ENCODE data around the gene PTP4A1. TPM values are rescaled to one million over a fixed set of nuclear protein-coding genes. Genes with fewer than 3 reads are reported as not detected.
"Not testable (repeated sequence)": the region's sequence is repeated elsewhere in the genome, so short reads cannot be mapped to it uniquely, and the experiment has no call there.

PTP4A1 gene
- polyA plus RNA-seq, 2 of the 4 experiments (the other 2 are of a cell fraction) = 166 to 220 TPM

DNA sequence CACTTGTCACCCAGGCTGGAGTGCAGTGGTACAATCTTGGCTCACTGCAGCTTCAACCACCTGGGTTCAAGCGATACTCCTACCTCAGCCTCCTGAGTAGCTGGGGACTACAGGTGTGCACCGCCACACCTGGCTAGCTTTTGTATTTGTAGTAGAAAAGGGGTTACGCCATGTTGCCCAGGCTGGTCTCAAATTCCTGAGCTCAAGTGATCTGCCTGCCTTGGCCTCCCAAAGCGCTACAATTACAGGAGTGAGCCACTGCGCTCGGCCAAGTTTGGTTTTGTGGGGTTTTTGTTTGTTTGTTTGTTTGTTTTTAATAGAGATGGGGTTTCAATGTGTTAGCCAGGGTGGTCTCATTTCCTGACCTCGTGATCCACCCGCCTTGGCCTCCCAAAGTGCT is 12.3 kb downstream of the PTP4A1 start:
- 93% methylated on average over 8 of the region's 8 CpGs for WGBS (ENCODE audit: missing lambda C conversion rate)
- Histone ChIP-seq H3K4me3 (no peak overlapping the region), H3K27ac (no peak overlapping the region), H3K4me2 (no peak overlapping the region), H3K9me3 (no peaks in the 10 kb centered on the region), H3K4me1 (peaks cover 38% of the 10 kb centered on the region)
- ATAC-seq = peak in 1 of 2 experiments; percentile 47; a peak in 4 of 6 replicates
- DNase-seq (ENCODE audit: low read depth in 1 of 2, low spot score in 1 of 2) = no peak
- no peak for FAIRE-seq
- ChIA-PET CTCF (no interaction called here), POLR2A (interaction anchor here (1.0 to 1.8 kb wide), 4 partner anchors 14 to 218 kb away, joined by 3 to 5 read pairs (median 3); no protein-coding TSS in a partner anchor)
- 0 out of 2 replicates have a peak, but pooled peaks have one; percentile 35 for TF ChIP-seq TP53 (CRISPR knock-in tag; IDR thresholded peaks at IDR 0.05)
- no peak for TF ChIP-seq NFE2L2 (conservative IDR thresholded peaks at IDR 0.05; ENCODE audit: low read length)
- no peak for TF ChIP-seq RFX5 (IDR thresholded peaks at IDR 0.05)
- TF ChIP-seq, protein P1, sequence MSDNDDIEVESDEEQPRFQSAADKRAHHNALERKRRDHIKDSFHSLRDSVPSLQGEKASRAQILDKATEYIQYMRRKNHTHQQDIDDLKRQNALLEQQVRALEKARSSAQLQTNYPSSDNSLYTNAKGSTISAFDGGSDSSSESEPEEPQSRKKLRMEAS (IDR thresholded peaks at IDR 0.05) = no peak
- TF ChIP-seq, protein P2, sequence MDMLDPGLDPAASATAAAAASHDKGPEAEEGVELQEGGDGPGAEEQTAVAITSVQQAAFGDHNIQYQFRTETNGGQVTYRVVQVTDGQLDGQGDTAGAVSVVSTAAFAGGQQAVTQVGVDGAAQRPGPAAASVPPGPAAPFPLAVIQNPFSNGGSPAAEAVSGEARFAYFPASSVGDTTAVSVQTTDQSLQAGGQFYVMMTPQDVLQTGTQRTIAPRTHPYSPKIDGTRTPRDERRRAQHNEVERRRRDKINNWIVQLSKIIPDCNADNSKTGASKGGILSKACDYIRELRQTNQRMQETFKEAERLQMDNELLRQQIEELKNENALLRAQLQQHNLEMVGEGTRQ (IDR thresholded peaks at IDR 0.05) = no peak
- TF ChIP-seq RAD21 (conservative IDR thresholded peaks at IDR 0.05 in 1 of 2, IDR thresholded peaks at IDR 0.05 in 1 of 2) = no peak
- peak in 1 of 2 experiments; percentile 37; a peak in 1 of 5 replicates for TF ChIP-seq JUN (IDR thresholded peaks at IDR 0.05)
- TF ChIP-seq ZFP36 (IDR thresholded peaks at IDR 0.05; ENCODE audit: borderline replicate concordance, partially characterized antibody) = no peak

DNA sequence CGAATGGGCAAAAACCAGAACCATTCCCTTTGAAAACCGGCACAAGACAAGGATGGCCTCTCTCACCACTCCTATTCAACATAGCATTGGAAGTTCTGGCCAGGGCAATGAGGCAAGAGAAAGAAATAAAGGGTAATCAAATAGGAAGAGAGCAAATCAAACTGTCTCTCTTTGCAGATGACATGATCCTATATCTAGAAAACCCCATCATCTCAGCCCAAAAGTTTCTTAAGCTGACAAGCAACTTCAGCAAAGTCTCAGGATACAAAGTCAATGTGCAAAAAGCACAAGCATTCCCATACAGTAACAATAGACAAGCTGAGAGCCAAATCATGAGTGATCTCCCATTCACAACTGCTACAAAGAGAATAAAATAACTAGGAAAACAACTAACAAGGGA is 13.4 kb downstream of the PTP4A1 start:
- peak in 1 of 2 experiments; percentile 29; a peak in 3 of 6 replicates for ATAC-seq
- POLR2A ChIA-PET = interaction anchor here (1.3 to 1.8 kb wide), 2 partner anchors 143 to 217 kb away, joined by 4 to 5 read pairs; no protein-coding TSS in a partner anchor
- H3K27ac ChIP-seq; H3K4me3 ChIP-seq; H3K9me3 ChIP-seq; DNase-seq (ENCODE audit: low read depth in 1 of 2, low spot score in 1 of 2); FAIRE-seq; CTCF ChIA-PET; H3K4me2 ChIP-seq: not testable (repeated sequence)
- TF ChIP-seq HOXA7 (CRISPR knock-in tag; IDR thresholded peaks at IDR 0.05) (peak; percentile 92), FOSB (CRISPR knock-in tag; IDR thresholded peaks at IDR 0.05) (peak; percentile 46; the same call in 1 of the 2 replicates), TFCP2L1 (CRISPR knock-in tag; IDR thresholded peaks at IDR 0.05) (peak; percentile 84), POLR2AphosphoS2 (conservative IDR thresholded peaks at IDR 0.05; ENCODE audit: low read length) (peak; percentile 90), RARB (CRISPR knock-in tag; IDR thresholded peaks at IDR 0.05) (peak; percentile 89; the same call in 1 of the 2 replicates)
- TF ChIP-seq, protein P3, sequence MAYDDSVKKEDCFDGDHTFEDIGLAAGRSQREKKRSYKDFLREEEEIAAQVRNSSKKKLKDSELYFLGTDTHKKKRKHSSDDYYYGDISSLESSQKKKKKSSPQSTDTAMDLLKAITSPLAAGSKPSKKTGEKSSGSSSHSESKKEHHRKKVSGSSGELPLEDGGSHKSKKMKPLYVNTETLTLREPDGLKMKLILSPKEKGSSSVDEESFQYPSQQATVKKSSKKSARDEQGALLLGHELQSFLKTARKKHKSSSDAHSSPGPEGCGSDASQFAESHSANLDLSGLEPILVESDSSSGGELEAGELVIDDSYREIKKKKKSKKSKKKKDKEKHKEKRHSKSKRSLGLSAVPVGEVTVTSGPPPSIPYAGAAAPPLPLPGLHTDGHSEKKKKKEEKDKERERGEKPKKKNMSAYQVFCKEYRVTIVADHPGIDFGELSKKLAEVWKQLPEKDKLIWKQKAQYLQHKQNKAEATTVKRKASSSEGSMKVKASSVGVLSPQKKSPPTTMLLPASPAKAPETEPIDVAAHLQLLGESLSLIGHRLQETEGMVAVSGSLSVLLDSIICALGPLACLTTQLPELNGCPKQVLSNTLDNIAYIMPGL (CRISPR knock-in tag; IDR thresholded peaks at IDR 0.05; ENCODE audit: borderline replicate concordance) = peak; percentile 46; the same call in 1 of the 2 replicates
- H3K4me1 ChIP-seq = peaks cover 27% of the 10 kb centered on the region
- 34% methylated on average over 2 of the region's 2 CpGs for WGBS (ENCODE audit: missing lambda C conversion rate)

DNA sequence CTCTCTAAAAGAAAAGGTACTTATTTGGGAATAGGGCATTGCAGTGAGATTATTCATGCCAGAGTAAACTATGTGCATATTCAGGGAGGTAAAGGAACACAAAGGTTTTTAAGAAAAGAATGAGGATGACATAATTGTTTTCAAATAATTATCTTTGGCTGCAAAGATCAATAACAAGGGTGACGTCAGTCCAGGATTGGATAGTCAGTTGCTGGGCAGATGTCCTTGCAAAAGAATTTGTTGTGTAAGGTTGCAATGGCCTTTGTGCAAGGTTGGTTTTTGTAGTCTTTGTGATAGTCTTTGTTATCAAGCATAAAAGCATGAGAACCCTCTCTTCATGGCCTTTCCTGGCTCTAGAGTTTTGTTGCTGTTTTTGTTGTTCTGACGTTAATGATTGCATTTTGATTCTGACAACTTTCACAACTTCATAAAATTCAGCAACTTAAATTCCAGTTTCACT is 17.7 kb downstream of the PTP4A1 start:
- Histone ChIP-seq H3K4me1 (no peaks in the 10 kb centered on the region), H3K9me3 (no peaks in the 10 kb centered on the region), H3K27ac (no peak overlapping the region), H3K4me3 (no peak overlapping the region), H3K4me2 (no peak overlapping the region)
- peak; percentile 88 for TF ChIP-seq RFX5 (IDR thresholded peaks at IDR 0.05)
- TF ChIP-seq SMC3 (IDR thresholded peaks at IDR 0.05) = no peak
- FAIRE-seq (no peak), DNase-seq (ENCODE audit: low read depth in 1 of 2, low spot score in 1 of 2) (no peak), ATAC-seq (no peak)
- WGBS (ENCODE audit: missing lambda C conversion rate) = 76% methylated on average over 2 of the region's 2 CpGs
- ChIA-PET CTCF (no interaction called here), POLR2A (no interaction called here)

DNA sequence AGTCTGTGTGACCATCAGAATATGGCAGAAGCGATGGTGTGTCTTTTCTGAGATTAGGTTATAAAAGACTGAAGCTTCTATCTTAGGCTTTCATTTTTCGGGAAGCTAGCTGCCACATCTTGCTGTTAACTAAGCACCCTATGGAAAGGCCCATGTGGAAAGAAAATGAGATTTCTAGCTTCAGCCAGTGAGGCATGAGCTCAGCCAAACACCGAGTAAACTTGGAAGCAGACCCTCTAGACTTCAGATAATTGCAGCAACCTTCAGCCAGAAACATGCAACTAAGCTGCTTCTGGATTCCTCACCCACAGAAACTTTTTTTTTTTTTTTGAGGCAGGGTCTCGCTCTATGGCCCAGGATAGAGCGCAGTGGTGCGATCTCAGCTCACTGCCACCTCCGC is 20.6 kb downstream of the PTP4A1 start:
- ATAC-seq (no peak), DNase-seq (ENCODE audit: low read depth in 1 of 2, low spot score in 1 of 2) (no peak), FAIRE-seq (no peak)
- no peaks in the 10 kb centered on the region for H3K9me3 ChIP-seq
- no peak overlapping the region for H3K27ac ChIP-seq
- H3K4me3 ChIP-seq = no peak overlapping the region
- WGBS (ENCODE audit: missing lambda C conversion rate) = 83% methylated on average over 6 of the region's 7 CpGs
- H3K4me1 ChIP-seq = peaks cover 6% of the 10 kb centered on the region; the same call in 2 of the 3 replicates
- no peak overlapping the region for H3K4me2 ChIP-seq
- CTCF ChIA-PET = interaction anchor here (1.8 kb wide), 1 partner anchor 172 kb away, joined by 10 read pairs; no protein-coding TSS in a partner anchor
- POLR2A ChIA-PET = no interaction called here
- TF ChIP-seq, protein P1 (IDR thresholded peaks at IDR 0.05) = no peak
- TF ChIP-seq FOSL2 (IDR thresholded peaks at IDR 0.05) (no peak), FOSL2 (CRISPR knock-in tag; IDR thresholded peaks at IDR 0.05) (no peak), ZSCAN20 (CRISPR knock-in tag; IDR thresholded peaks at IDR 0.05) (no peak), EP300 (IDR thresholded peaks at IDR 0.05) (no peak), RCOR1 (IDR thresholded peaks at IDR 0.05; ENCODE audit: low read depth, low read length) (no peak), SMC3 (IDR thresholded peaks at IDR 0.05) (no peak), TP53 (CRISPR knock-in tag; IDR thresholded peaks at IDR 0.05) (no peak), CEBPB (IDR thresholded peaks at IDR 0.05) (no peak), SREBF2 (IDR thresholded peaks at IDR 0.05) (no peak), MAZ (IDR thresholded peaks at IDR 0.05; ENCODE audit: borderline replicate concordance, low read depth, low read length) (no peak), NFE2L2 (conservative IDR thresholded peaks at IDR 0.05; ENCODE audit: low read length) (no peak), NPAS2 (CRISPR knock-in tag; IDR thresholded peaks at IDR 0.05; ENCODE audit: borderline replicate concordance) (no peak), RNF2 (IDR thresholded peaks at IDR 0.05; ENCODE audit: borderline replicate concordance, low read depth) (no peak)

All from A549 (cell line).